HG03442 (cell line): ENCODE measurements around the gene SH3PXD2B.

ENCODE experiments used
- ATAC-seq: cut with Tn5 transposase; IDR thresholded peaks from one replicate; pipeline ENCODE4 v1.9.1; 2021; ENCODE audit warnings: mild to moderate bottlenecking, moderate library complexity; ENCODE audit not compliant: unreplicated experiment

SH3PXD2B gene

GRCh38 chr5:172437445-172438318, 16.6 kb downstream of the SH3PXD2B start:
- ATAC-seq = no peak

- ATAC-seq = no peak
Observed at GRCh38 chr5:172436879-172437369, 17.4 kb downstream of the SH3PXD2B start.

DNA sequence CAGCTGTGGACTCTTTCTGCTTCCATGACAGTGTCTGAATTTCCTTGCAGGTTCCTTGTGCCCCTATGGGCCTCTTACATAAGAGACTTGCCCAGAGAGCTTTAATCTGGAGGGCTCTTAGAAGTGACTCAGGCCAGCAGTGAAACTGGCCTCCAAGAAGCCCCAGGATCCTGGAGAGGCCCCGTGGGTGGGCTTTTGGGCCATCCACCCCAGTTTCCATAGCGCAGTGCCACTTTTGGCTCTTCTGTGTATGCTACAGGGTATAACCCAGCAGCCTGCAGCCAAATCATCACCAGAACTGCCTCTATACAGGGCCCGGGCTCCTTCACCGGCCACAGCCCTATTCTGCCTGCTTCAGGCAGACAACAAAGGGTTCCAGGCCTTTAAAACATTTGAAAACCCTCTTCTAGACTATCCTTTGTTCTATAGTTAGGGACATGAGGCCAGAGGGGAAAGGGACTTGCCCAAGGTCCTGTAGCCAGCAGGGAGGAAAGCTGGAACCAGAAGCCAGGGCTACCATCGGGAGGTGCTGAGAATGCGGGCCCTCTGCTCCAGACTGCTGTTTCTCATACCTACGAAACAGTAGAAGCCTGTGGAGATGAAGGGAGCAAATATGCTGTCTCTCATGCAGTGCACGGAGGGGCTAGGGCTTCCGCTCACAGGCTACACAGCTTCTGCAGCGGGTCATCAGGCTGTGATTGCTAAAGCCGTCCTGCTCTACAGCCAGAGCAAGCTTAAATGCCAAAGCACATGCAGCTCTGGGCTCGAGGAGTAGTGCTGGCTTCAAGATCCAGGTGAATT, 18.0 kb downstream of the SH3PXD2B start:
- no peak for ATAC-seq

DNA sequence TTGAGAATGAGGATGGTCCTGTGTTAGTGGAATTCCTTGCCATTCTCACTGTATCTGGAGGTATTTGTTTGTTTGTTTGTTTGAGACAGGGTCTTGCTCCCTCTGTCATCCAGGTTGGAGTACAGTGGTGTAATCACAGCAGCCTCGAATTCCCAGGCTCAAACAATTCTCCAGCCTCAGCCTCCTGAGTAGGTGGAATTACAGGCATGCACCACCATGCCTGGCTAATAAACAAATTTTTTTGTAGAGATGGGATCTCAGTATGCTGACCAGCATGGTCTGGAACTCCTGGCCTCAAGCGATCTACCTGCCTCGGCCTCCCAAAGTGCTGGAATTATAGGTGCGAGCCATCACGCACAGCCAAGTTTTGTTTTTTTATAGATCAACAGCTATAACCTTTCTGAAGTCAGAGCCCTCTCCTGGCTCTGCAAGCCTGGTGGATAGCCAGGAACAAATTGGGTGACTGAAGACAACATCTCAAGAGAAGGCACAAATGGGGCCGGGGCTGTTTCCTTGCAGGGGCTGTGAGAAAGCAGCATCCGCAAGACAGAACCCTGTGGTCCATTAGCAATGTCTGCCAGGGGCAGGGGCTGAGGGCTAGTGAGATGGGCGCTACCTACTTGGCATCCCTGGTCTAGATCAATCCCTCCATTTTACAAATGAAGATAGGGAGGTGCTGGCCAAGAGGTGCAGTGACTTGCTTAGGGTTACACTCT, 18.8 kb downstream of the SH3PXD2B start:
- ATAC-seq = no peak

GRCh38 chr5:172434251-172434650, 20.1 kb downstream of the SH3PXD2B start:
- no peak for ATAC-seq

- ATAC-seq = no peak
Observed at GRCh38 chr5:172433513-172433912, 20.8 kb downstream of the SH3PXD2B start.

- ATAC-seq = no peak
Observed at GRCh38 chr5:172433071-172433470, 21.3 kb downstream of the SH3PXD2B start.

DNA sequence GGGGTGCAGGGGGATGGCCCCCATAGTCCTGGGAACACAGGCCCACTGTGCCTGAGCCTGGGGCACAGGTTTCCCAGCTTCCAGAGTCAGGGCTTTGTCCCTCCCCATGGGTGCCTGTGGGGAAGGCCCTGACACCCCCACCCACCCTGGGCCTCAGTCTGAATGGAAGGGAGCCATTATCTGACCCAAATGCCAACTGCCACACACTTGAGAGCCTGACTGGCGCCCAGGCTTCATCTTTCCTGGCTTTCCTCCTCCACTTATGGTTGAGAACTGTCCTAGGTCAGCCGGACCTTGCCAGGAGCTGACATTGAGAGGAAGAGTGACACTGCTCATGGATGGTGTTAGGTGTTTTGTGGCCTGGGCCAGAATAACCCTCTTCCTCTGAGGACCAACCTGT, 24.0 kb downstream of the SH3PXD2B start:
- no peak for ATAC-seq

DNA sequence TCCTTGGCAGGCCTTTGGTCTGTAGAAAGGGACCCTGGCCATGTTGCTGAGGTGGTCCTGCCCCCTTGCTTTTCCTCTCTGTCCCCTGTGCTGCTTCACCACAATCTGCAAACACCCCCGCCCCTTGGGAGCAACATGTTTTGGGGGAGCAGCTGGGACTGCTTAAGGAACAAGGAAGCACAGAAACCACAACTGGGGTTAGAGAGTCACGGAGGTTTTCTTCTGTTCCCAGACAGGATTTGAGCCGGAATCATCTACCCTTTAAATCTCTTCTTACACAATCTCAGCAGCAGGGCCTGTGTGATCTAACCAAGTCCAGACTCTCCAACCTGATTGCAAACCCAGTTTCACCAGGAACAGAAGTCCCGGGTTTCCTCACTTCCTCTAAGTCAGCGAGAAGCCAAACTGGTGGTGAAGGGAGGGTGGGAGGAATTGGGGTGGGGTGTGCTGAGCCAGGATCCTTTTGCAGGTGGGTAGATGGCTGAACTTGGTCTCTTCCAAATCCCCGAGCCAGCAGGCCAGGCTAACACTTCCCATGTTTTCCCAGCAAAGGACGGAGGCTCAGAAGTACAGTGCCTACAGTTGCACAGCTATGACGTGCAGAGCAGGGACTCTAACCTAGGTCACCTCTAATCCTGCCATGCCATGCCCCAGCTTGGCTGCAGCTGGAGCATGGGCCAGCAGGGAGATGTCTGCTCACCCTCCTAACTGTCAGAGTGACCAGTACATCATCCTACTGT, 25.0 kb downstream of the SH3PXD2B start:
- no peak for ATAC-seq

- no peak for ATAC-seq
Observed at GRCh38 chr5:172428224-172429166, 25.8 kb downstream of the SH3PXD2B start.

DNA sequence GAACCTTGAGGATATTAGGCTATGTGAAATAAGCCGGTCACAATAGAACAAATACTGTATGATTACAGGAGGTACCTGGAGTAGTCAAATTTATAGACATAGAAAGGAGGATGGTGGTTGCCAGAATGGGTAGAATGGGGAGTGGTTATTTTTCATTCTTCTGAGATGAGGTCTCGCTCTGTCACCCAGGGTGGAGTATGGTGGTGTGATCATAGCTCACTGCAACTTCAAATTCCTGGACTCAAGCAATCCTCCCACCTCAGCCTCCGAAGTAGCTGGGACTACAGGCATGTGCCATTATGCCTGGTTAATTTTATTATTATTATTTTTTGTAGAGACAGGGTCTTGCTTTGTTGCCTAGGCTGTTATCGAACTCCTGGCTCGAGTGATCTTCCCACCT, 27.1 kb downstream of the SH3PXD2B start:
- ATAC-seq = no peak

DNA sequence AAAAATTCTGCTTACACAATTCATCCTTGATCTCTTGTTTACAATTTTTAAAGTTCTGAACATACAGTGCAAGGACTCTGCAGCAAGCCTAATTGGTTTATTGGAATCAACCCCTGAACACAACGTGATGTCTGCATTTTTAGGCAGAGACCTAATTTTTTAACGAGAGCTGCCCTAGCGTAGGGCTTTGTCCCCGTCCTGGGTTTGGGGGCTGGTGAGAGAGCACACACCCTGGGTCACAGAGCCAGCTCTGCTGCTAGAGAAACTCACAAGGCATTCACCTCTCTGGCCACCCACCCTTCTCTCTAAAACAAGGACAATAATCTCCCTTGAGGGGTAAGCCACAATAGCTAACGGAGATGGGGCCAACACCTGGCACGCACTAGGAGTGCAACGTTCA, 28.2 kb downstream of the SH3PXD2B start:
- no peak for ATAC-seq

- ATAC-seq = no peak
Observed at GRCh38 chr5:172425402-172425801, 28.9 kb downstream of the SH3PXD2B start.

GRCh38 chr5:172424808-172425207, 29.5 kb downstream of the SH3PXD2B start:
- ATAC-seq = no peak

DNA sequence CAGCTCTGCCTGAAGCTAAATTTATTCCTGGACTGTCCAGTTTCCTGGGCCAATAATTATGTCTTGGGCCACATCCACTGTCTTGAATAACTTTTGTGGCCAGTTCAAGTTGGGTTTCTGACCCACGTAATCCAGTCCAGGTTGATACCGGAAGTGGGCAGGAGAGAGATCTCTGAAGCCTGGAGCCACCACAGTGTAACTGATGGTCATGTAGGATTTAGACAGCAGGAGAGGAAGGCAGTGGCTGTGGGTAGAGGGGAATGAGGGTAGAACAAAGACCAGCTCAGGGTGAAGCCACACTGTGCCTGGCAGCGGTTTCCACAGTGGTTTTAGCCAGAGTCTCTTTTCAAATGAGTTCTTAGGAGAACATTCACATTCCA, 30.2 kb downstream of the SH3PXD2B start:
- ATAC-seq = no peak

GRCh38 chr5:172423379-172424110, 30.8 kb downstream of the SH3PXD2B start:
- ATAC-seq = no peak

GRCh38 chr5:172422255-172422654, 32.1 kb downstream of the SH3PXD2B start:
- ATAC-seq = no peak

DNA sequence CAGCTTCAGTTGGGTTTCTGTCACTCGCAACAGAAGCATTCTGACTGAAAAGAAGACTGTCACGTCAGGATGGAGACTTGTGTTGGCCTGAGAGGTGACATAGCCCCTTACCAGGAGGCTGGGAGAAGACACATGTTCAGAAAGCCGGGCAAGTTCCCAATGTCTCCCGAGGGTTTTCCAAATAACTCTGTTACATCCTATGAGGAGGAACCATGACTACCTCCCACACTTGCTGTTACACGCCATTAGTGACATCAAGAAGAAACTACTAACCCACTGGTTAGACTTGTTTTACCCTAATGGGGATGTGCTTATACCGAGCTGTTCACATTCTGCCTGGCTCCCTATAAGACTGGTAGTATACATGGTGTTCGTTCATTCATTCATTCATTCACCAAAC, 33.3 kb downstream of the SH3PXD2B start:
- no peak for ATAC-seq
